NCI-H226 (cell line): Measurements from ENCODE around the gene TVP23B.
"Not testable (repeated sequence)": the region's sequence is repeated elsewhere in the genome, so short reads cannot be mapped to it uniquely, and the experiment has no call there.

Experiments
- DNase-seq: peaks from one replicate; pipeline ENCODE4 v3.0.0-alpha.2; 2015

Gene TVP23B

DNA sequence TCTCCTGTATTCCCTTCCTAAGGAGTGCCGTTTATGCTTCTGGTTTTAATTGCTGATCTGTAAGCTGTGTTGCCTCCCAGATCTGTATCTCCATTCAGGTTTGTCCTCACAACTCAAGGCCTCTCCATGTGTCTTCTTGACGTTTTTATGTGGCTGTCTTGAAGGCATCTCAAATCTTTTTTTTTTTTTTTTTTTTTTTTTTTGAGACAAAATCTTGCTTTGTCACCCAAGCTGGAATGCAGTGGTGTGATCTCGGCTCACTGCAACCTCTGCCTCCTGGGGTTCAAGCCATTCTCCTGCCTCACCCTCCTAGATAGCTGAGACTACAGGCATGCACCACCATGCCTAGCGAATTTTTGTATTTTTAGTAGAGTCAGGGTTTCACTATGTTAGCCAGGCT is 13.9 kb downstream of the TVP23B start:
- DNase-seq, result not testable (repeated sequence)

DNA sequence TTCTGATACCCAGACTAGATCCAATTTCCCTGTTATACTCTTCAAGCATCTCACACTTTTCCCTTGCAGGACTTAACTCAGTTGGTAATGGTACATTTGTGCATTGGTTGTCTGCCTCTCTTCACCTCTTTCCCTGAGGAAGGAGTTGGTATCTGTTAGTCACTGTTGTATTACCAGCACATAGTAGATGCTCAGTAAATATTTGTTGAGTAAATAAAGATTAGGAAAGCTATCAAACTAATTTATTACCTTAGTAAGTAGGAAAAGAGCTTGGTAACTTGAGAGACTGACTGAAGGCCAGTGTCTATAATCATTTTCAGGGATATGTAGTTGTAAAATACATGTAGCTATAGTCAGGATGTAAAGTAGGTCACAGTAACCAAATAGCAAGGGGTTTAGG is 15.9 kb downstream of the TVP23B start:
- DNase-seq, result not testable (repeated sequence)

DNA sequence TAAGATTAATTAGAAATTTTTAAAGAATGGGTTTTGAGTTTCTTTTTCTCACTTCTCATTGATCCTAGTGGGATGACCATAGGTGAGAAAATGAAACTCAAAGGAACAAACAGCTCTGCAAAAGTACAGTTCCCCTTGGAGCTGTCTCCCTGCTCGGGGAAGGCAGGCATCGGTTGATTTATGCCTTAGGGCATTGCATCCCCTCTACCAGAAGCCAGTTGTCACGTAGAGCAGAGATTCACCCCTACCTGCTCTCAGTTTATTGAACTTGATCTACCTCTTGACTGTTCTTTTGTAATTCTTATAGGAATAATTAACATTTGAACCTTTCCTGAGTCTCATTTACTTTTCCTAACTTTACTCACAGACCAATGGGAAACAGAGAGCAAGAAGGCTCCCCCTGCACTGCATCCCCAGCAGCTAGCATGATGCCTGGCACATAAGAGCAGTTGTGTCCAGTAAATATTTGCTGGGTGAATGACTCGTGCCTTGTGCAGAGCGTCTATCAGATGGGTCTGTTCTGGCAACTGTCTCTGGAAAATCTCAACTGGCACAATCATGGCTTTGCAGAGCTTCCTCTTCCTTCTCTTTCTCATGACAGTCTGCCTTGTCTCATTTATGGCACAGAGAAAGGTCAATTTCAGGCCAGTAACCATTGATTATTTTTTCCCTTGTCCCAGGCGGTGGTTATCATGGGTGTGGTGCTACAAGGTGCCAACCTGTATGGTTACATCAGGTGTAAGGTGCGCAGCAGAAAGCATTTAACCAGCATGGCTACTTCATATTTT is 22.7 kb downstream of the TVP23B start:
- not testable (repeated sequence) for DNase-seq

DNA sequence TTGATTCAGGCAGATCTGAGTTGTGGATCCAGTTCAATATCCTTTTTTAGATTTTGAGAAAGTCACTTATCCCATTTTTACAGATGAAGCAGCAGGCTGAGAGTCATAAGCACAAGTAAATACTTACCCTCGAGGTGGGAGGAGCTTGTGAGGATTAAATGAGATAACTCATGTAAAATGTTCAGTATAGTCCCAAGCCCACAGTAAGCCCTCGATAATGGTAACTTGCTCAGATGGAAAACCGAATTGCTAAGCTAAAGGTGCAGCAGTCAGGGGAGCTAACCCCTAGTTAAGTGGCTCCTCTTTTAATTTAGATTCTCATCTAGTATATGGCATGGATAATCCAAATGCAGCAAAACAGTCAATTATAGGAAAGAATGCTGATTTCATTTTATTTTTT is 34.9 kb downstream of the TVP23B start:
- not testable (repeated sequence) for DNase-seq

DNA sequence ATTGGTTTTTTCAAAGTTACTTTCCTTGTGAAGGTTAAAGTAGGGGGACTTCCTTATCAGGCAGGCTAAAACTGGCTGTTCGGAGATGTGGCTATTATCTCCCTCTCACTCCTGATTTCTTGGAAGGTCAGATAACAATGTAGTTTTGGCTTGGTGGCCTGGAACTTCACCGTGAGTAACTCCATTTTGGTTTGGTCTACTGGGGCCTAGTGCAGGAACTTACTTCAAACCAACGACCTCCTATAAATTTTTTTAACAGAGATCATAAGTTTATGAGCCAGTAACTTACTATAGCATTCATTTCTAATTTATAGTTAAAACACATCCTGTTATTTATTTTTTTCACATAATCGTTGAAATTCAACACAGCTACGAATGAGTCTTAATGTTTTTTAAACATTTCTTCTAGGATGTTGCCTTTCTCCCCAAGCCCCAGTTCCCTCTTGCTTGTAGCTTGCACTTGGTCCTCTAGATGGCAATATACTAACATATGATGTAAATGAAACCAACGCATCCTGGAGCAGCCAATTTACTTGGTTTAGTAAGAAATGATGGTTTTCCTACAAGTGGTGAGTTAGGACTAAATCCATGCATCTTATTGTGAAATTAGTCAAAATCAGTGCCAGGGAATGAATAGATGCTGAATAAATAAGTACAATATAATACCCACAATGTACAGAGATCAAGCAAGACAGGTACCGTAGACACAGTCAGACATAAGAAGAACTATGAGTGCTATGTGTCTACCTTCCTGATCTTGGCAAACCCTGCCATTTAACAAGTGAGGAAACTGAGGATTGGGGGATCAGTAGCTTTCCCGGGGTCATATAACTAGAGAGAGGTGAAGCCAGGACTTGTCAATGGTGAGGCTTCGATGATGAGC is 35.7 kb downstream of the TVP23B start:
- peak; percentile 32 for DNase-seq

DNA sequence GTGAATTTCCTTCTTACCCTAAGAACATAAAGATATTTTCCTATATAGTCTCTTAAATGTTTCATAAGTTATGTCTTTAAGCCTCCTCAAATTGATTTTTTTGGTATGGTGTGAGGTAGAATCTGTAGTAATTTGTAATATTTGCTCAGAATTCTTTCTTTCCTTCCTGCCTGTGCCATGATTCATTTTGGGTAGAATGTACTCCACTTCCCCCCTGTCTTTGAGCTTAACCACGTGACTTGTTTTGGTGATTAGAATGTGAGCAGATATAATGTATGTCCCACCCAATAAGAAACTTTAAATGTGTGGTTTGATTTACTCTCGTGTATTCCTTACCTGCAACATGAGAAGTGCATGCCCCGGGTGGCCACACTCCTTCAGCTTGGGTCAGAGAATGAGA is 40.4 kb downstream of the TVP23B start:
- DNase-seq, result not testable (repeated sequence)

DNA sequence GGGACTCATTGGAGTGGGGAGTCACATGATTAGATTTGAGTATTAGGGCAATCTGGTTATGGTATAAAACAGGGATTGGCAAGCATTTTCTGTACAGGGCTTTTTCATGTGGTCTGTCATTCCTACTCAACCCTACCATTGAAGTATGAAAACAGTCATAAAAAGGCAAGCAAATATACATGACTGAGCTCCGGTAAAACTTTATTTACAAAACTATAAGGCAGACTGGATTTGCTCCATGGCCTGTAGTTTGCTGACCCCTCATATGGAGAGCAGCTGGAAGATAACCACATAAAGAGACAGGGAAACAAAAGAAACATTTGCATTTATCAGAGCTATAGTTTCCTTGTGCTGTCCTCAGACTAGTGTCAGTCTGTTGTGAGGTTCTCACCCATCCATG is 46.6 kb downstream of the TVP23B start:
- DNase-seq, result not testable (repeated sequence)

DNA sequence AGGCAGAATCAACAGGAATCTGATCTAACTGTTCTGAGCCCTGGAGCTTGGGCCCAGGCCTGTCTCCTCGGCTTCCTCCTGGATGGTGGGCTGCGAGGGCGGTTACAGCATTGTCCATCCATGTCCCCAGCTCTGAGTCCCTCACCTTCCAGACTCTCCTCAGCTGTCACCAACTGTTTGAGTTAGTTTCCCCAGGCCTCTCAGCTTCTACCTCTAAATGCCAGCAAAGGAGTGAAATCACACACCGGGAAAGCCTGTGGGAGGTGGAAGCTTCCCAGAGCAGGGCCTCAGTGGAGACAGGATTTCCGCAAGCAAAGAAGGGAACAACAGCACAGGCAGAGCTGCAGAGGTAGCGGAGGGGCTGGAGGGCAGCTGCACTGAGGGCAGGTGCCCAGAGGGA is 67.5 kb downstream of the TVP23B start:
- DNase-seq, result no peak

DNA sequence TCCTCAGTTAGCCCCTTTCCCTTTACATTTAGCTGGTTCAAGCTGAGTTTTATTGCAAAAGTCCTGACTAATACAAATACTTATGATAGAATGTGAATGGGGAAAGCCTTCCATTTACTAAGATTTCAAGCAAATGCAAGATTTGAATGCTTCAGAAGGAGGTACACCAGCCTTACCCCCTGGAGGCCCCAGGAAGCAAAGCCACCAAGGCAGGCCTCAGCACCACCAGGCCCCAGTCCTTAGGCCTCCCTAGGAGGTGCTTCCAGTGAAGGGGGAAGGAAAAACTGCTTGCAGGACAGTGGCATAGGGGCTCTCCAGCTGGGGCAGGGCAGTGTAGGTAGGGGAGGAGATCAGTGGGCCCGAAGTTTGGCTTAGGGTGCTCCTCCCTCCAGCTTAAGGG is 69.7 kb downstream of the TVP23B start:
- DNase-seq, result no peak

DNA sequence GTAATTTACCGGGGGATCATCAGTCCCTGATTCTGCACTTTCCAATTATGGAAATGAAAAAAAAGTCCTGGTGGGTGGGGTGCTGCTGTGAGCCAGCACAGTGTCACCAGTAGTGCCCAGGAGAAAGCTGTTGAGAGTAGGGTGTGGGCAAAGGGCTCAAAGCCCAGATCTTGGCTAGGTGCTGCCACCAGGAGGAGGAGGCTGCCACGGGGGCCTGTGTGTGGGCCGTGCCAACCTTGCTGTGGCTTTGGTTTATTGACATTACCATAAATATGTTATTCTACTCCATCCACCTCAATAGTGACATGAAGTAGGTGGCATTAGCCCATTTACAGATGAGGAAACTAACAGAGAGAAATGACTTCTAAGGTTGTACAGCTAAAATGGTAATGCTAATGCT is 70.2 kb downstream of the TVP23B start:
- DNase-seq, result no peak

DNA sequence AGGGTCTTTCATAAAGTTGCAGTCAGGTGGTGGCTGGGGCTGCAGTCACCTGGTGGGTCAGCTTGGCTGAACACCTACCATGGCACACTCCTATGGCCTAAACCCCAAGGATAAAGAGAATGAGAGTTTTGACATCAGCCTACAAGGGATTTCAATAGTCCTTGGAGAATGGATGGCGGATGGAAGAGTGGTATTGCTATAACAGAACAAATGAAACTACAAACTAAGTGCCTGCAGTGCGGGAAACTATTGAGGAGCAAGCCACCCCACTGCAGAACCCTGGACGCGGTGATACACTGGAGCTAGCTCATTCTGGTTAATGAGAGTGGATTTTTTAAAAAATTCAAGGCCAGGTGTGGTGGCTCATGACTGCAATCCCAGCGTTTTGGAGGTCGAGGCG is 74.0 kb downstream of the TVP23B start:
- DNase-seq, result no peak

DNA sequence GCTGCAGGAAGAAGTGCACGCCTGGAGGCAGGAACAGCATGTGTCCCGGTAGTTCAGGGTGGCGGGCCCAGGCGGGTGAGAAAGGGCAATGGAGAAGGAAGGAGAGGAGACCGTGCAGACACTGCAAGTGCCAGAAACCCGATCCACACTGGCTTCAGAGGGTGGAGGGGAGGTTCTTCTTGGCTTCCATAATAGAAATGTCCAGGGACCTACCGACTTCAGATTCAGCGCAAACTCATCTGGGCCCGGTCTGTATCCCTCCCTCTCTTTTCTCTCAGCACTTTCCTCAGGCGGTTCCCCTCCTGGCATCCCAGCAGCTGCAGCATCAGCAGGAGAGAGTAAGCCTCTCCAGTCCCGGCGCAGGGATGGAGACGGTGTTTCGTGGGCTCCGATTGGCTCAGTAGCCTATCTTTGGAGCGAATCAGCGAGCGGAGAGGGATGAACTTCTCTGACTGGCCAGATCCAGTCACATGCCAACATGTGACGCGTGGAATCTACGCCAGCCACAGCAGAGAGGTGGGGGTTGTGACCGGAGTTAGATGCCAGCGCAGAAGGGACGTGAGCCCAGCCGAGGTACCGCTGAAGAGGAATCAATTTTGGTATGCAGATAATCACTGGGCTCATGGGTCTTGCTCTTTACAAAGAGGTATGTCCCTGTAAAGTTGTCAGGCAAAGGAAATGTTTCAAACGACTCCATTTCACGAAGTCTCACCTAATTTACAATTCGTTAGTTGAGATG is 75.0 kb downstream of the TVP23B start:
- DNase-seq, result peak; percentile 94
